Stomach smooth muscle (tissue), 2 donors: ENCODE measurements around the gene DHX29.

Experiments
- H3K27ac ChIP-seq: one replicate; pipeline ENCODE4 v1.7.0; 2013; ENCODE audit warnings: mild to moderate bottlenecking, low read length, inconsistent platforms
- H3K27me3 ChIP-seq, 2 donors: one replicate each; pipeline ENCODE4 v1.7.0; 2013; ENCODE audit warnings: low read length in 2 of 2; ENCODE audit not compliant: insufficient read depth in 2 of 2, control insufficient read depth in 1 of 2
- H3K36me3 ChIP-seq, 2 donors: one replicate each; pipeline ENCODE4 v1.7.0; 2013; ENCODE audit warnings: low read length in 2 of 2; ENCODE audit not compliant: control insufficient read depth in 2 of 2, insufficient read depth in 2 of 2
- H3K4me1 ChIP-seq: one replicate; pipeline ENCODE4 v1.7.0; 2013; ENCODE audit warnings: low read length; ENCODE audit not compliant: control insufficient read depth, insufficient read depth
- H3K4me3 ChIP-seq, 2 donors: one replicate each; pipeline ENCODE4 v1.7.0; 2013; ENCODE audit warnings: low read length in 2 of 2
- H3K9ac ChIP-seq, 2 donors: one replicate each; pipeline ENCODE4 v1.7.0; 2013; ENCODE audit warnings: low read length in 2 of 2, mild to moderate bottlenecking in 1 of 2
- H3K9me3 ChIP-seq, 2 donors: one replicate each; pipeline ENCODE4 v1.7.0; 2013; ENCODE audit warnings: low read length in 2 of 2; ENCODE audit not compliant: control insufficient read depth in 2 of 2
- donor health status: healthy.
- donor health status: Pancreatic carcinoma.

DHX29 gene

GRCh38 chr5:55289808-55290207 is 17.7 kb downstream of the DHX29 start:
- no peak overlapping the region for H3K27ac ChIP-seq
- H3K36me3 ChIP-seq: peaks cover 34 to 54% of the 10 kb centered on the region in 2 donors
- no peaks in the 10 kb centered on the region for H3K4me1 ChIP-seq
- no peak overlapping the region for H3K4me3 ChIP-seq
- no peaks in the 10 kb centered on the region for H3K9me3 ChIP-seq
- H3K27me3 ChIP-seq: no peaks in the 10 kb centered on the region
- no peak overlapping the region for H3K9ac ChIP-seq

GRCh38 chr5:55286411-55286933 is 21.0 kb downstream of the DHX29 start:
- no peak overlapping the region for H3K4me3 ChIP-seq
- H3K9me3 ChIP-seq: no peaks in the 10 kb centered on the region
- no peaks in the 10 kb centered on the region for H3K4me1 ChIP-seq
- no peaks in the 10 kb centered on the region for H3K27me3 ChIP-seq
- peaks cover 31 to 40% of the 10 kb centered on the region in 2 donors for H3K36me3 ChIP-seq
- no peak overlapping the region for H3K27ac ChIP-seq
- H3K9ac ChIP-seq: no peak overlapping the region

- no peaks in the 10 kb centered on the region for H3K9me3 ChIP-seq
- H3K27ac ChIP-seq: no peak overlapping the region
- H3K27me3 ChIP-seq: no peaks in the 10 kb centered on the region
- no peak overlapping the region for H3K4me3 ChIP-seq
- H3K9ac ChIP-seq: no peak overlapping the region
- H3K4me1 ChIP-seq: no peaks in the 10 kb centered on the region
- peaks cover 45 to 58% of the 10 kb centered on the region in 2 donors for H3K36me3 ChIP-seq
These were observed 28.7 kb downstream of the DHX29 start for GRCh38 chr5:55278778-55279177.

- no peaks in the 10 kb centered on the region for H3K27me3 ChIP-seq
- H3K9me3 ChIP-seq: no peaks in the 10 kb centered on the region
- no peak overlapping the region for H3K9ac ChIP-seq
- H3K36me3 ChIP-seq: peaks cover 48 to 53% of the 10 kb centered on the region in 2 donors
- H3K4me1 ChIP-seq: no peaks in the 10 kb centered on the region
- no peak overlapping the region for H3K4me3 ChIP-seq
- H3K27ac ChIP-seq: no peak overlapping the region
These were observed 30.7 kb downstream of the DHX29 start for GRCh38 chr5:55276771-55277170.

- Histone ChIP-seq H3K4me1 (no peaks in the 10 kb centered on the region), H3K4me3 (no peak overlapping the region), H3K36me3 (peaks cover 27 to 56% of the 10 kb centered on the region in 2 donors), H3K9me3 (no peaks in the 10 kb centered on the region), H3K27ac (no peak overlapping the region), H3K9ac (no peak overlapping the region), H3K27me3 (no peaks in the 10 kb centered on the region)
These were observed 49.2 kb downstream of the DHX29 start for GRCh38 chr5:55258339-55258738.

GRCh38 chr5:55254802-55255201 is 52.7 kb downstream of the DHX29 start:
- no peak overlapping the region for H3K27ac ChIP-seq
- H3K9me3 ChIP-seq: no peaks in the 10 kb centered on the region
- H3K4me3 ChIP-seq: no peak overlapping the region
- peaks cover 16 to 39% of the 10 kb centered on the region in 2 donors for H3K36me3 ChIP-seq
- H3K4me1 ChIP-seq: no peaks in the 10 kb centered on the region
- no peaks in the 10 kb centered on the region for H3K27me3 ChIP-seq
- no peak overlapping the region for H3K9ac ChIP-seq

- H3K27ac ChIP-seq: no peak overlapping the region
These were observed 57.4 kb downstream of the DHX29 start for GRCh38 chr5:55250064-55250463.

GRCh38 chr5:55241746-55242145 is 65.7 kb downstream of the DHX29 start:
- H3K4me1 ChIP-seq: no peaks in the 10 kb centered on the region
- no peaks in the 10 kb centered on the region for H3K36me3 ChIP-seq
- no peak overlapping the region for H3K27ac ChIP-seq
- H3K9ac ChIP-seq: no peak overlapping the region
- no peak overlapping the region for H3K4me3 ChIP-seq
- H3K9me3 ChIP-seq: no peaks in the 10 kb centered on the region
- H3K27me3 ChIP-seq: peaks cover 4 to 14% of the 10 kb centered on the region in 2 donors

More at GRCh38 chr5:55250064-55250463, 57.4 kb downstream of the DHX29 start:
- peaks cover 1 to 8% of the 10 kb centered on the region in 2 donors for H3K36me3 ChIP-seq
- H3K9ac ChIP-seq: no peak overlapping the region
- no peaks in the 10 kb centered on the region for H3K27me3 ChIP-seq
- no peaks in the 10 kb centered on the region for H3K9me3 ChIP-seq
- no peaks in the 10 kb centered on the region for H3K4me1 ChIP-seq
- no peak overlapping the region for H3K4me3 ChIP-seq

GRCh38 chr5:55236800-55237199 is 70.7 kb downstream of the DHX29 start:
- Histone ChIP-seq H3K27ac (no peak overlapping the region), H3K9ac (no peak overlapping the region), H3K27me3 (peaks cover 31 to 52% of the 10 kb centered on the region in 2 donors), H3K4me1 (peaks cover 27% of the 10 kb centered on the region), H3K9me3 (no peaks in the 10 kb centered on the region), H3K36me3 (no peaks in the 10 kb centered on the region), H3K4me3 (no peak overlapping the region)

- Histone ChIP-seq H3K27me3 (peaks cover 55 to 72% of the 10 kb centered on the region in 2 donors), H3K27ac (no peak overlapping the region)
These were observed 73.3 kb downstream of the DHX29 start for GRCh38 chr5:55234121-55234700.

More at GRCh38 chr5:55234121-55234700, 73.3 kb downstream of the DHX29 start:
- Histone ChIP-seq H3K9ac (peak overlapping the region in 1 of 2 donors; percentile 28), H3K9me3 (no peaks in the 10 kb centered on the region), H3K36me3 (no peaks in the 10 kb centered on the region), H3K4me1 (peaks cover 36% of the 10 kb centered on the region), H3K4me3 (peak overlapping the region; percentile 67 to 74)
